ENCODE results near the gene FGF21.
A peak's percentile ranks its signal among the peaks of the same experiment; 100 is the strongest.
"Not testable (repeated sequence)": the region's sequence is repeated elsewhere in the genome, so short reads cannot be mapped to it uniquely, and the experiment has no call there.

The FGF21 gene

DNA sequence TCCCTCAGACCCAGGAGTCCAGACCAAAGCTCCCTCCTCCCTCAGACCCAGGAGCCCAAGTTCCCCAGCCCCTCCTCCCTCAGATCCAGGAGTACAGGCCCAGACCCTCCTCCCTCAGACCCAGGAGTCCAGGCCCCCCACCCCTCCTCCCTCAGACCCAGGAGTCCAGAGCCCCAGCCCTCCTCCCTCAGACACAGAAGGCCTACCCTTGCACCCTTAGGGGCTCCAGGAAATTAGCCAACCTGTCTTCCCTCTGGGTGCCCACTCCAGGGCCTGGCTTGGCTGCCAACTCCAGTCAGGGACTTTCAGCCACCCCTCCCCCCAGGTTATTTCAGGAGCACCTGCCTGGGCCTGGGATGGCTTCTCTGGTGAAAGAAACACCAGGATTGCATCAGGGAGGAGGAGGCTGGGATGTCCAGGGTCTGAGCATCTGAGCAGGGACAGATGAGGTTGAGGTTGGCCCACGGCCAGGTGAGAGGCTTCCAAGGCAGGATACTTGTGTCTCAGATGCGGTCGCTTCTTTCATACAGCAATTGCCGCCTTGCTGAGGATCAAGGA, at the start of gene FGF21:
Gene FGF21, plus strand, starts transcription at position 441 of the 558 bp plus-strand sequence. CDS start 713 bp downstream, outside the sequence.
- no peak for DNase-seq (ENCODE audit: low spot score)

DNA sequence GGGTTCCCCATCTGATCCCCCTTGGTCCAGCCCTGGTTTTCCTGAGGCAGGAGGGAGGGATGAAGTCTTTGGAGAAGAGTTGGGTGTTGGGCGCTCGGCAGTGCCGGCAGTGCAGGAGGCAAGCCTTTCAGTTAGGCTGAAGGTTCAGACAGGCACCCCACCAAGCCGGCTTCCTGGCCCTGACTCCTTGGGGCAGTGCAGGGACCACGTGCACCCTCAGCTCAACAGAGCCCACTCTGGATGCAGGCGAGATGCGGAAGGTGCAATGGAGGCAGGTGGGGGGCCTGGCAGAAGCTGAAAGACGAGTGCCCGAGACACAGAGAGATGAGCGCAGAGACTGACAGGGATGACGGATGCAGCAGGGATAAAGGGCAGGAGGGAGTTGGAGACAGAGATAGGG, 46.9 kb upstream of the FGF21 start:
- no peak for DNase-seq (ENCODE audit: low spot score)

- DNase-seq (ENCODE audit: low spot score): no peak
Measured at GRCh38 chr19:48711106-48711662, 44.1 kb upstream of the FGF21 start.

GRCh38 chr19:48713041-48713863, 42.1 kb upstream of the FGF21 start:
- no peak for DNase-seq (ENCODE audit: low spot score)

DNA sequence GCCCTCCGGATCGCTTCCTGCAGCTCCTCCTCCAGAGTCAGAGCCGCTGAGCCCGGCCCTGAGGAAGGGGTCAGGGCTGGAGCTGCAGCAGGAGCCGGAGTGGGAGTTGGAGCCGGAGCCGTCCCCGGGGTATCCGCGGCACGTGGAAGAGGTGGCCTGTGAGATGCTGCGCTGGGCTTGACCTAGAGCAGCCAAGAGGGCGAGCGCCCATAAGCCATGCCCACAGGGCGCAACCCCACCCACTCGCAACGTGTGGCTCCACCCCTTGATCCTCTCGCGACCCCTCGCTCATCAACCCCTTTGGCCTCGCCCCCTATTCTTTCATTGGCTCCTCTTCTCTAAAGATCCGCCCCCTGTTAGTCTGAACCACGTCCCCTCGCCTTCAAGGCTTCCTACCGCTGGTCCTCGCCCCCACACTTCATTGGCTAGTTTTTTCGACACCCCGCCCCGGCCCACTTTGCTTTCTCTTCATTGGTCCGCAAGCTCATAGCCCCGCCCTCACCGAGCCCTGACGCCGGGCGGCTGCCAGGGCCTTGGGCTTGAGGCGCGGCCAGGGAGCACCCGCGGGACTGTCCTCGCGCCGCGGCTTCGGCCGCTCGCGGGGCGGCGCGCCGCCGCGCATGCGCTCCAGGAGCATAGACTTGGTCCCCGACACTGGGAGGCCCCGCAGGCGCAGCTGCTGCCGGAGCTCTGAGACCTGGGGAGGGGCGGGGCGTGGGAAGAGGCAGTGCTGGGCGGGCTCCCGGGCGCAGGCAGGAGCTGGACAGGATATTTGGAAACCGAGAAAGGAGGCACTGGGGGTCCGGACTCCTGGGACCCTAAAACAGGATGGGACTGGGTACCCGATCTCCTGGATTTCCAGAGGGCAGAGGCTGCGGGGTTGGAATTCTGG, 41.2 kb upstream of the FGF21 start:
- DNase-seq (ENCODE audit: low spot score): peak; percentile 97

- DNase-seq (ENCODE audit: low spot score): no peak
Measured at GRCh38 chr19:48714759-48715675, 40.3 kb upstream of the FGF21 start.

DNA sequence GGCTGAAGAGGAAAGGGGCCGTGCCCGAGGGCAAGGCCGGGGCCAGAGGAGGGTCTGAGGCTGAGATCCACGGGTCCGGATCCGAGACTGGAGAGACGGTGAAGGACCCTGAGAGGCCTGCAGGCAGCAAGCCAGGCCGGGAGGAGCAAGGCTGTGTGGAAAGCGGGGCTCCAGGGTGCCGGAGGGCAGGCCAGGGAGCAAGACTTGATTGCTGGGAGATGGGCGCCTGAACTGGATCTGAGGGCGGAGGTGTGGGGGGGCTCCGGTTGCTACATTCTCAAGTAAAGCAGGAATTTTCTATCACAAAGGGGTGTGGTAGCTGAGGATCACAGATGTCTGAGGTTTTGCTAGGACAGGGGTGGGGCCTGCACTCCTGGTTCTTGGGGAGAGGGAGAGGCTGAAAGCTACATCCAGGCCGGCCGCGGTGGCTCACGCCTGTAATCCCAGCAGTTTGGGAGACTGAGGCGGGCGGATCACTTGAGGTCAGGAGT, 39.6 kb upstream of the FGF21 start:
- DNase-seq (ENCODE audit: low spot score): no peak

DNA sequence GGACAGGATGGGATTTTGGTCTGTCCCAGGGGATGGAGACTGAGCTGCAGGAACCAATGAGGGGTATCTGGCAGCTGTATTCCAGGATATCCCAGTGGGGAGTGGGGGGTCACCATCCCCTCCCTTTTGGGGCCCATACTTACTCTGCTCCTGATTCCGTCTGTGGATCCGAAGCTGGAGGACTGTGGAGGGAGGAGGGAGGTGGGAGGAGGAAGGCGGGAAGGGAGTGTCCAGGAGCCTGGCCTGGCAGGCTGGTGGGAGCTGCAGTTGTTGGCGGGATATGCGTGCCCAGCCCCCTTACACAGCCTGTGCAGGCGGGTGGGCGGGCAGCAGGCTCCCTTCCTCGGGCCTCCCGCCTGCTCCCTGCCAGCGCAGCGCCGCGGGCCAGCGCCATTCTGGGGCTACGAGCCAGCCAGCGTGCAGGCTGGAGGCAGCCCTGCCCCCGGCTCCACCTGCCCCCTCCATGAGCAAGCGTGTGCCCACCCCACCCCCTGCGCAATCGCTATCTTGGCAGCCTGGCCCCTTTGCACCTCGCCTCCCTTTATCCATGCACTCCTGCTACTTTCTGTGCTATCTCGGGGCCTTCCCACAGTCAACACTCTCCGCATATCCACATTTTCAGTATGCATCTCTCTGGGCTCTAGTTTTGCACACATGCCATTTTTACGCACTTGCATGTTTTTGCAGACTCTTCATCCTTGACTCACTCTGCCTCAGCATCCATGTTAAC, 38.6 kb upstream of the FGF21 start:
- peak; percentile 44 for DNase-seq (ENCODE audit: low spot score)

DNA sequence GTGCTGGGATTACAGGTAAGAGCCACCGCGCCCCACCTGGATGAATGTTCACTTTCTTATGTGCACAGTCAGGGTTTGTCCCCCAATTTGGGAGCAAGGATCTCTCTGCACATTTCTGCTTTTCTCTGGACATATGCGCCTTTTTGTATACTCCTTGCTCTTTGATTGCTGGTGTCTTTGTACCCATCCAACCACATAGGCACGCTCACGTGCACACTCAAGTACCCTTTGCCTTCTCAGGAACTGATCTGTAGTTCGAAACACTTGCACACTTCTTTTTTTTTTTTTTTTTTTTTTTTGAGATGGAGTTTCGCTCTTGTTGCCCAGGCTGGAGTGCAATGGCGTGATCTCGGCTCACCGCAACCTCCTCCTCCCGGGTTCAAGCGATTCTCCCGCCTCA, 37.2 kb upstream of the FGF21 start:
- DNase-seq (ENCODE audit: low spot score): not testable (repeated sequence)

DNA sequence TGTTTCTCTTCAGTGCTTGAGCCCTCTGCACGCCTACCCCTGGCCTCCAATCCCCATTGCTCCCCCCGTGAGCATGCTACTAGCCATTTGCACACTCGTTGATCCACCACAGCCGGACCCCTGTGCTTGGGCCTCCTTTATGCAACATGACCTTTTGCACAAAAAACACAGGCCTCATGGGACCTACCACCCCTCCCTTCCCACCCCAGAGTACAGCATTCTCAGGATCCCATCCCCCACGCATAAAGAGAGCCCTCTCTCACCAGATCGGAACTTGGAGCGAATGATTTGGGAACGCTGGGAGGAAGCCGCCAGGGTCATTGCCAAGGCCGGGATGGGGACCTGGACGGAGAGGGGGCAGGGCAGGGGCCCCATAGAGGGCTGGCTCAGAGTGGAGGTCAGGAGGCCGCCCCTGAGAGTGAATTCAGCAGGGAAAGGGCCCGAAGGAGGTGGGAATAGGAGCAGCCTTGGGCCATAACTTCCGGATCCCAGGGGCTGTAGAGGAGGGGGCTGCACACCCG, 36.6 kb upstream of the FGF21 start:
- DNase-seq (ENCODE audit: low spot score): no peak

- DNase-seq (ENCODE audit: low spot score): no peak
Measured at GRCh38 chr19:48719263-48720171, 35.8 kb upstream of the FGF21 start, which contains the start of gene MAMSTR. MAMSTR (minus strand) TSS chr19:48719725; CDS start chr19:48719031, 694 bp downstream.

DNA sequence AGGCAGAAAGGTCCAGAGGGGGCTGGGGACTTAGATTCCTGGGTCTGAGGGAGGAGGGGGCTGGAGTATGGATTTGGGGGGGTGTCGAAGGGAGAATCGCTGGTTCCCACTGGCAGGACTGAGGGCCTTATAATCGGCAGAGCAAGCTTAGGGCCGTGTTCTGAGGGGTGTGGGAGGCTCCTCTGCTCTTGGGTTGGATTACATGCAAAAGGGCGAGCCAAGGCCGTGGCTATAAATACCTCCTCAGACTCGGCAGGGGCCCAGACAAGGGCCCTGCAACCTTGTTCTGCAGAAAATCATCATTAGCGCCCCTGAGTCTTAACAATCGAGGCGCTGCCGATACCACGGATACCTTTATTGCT, 35.1 kb upstream of the FGF21 start:
- no peak for DNase-seq (ENCODE audit: low spot score)

- peak; percentile 97 for DNase-seq (ENCODE audit: low spot score)
Measured at GRCh38 chr19:48720613-48721296, 34.6 kb upstream of the FGF21 start.

GRCh38 chr19:48722196-48722708, 33.1 kb upstream of the FGF21 start:
- DNase-seq (ENCODE audit: low spot score): no peak

GRCh38 chr19:48724796-48725753, 30.2 kb upstream of the FGF21 start:
- DNase-seq (ENCODE audit: low spot score): peak; percentile 62

- DNase-seq (ENCODE audit: low spot score): no peak
Measured at GRCh38 chr19:48726556-48726955, 28.8 kb upstream of the FGF21 start.

All from hematopoietic multipotent progenitor cell treated with erythropoietin and hydrocortisone succinate and interleukin-3 and kit ligand, for 15 days (in vitro differentiated cells).